NCI-H748 treated with DMSO at 0.1 percent for 48 hours (cell line): Measurements from ENCODE around the gene TSC2.

Experiments used
- DNase-seq: peaks from one replicate; lab custom pipeline; 2025; lab: John Stamatoyannopoulos, UW

The TSC2 gene

DNA sequence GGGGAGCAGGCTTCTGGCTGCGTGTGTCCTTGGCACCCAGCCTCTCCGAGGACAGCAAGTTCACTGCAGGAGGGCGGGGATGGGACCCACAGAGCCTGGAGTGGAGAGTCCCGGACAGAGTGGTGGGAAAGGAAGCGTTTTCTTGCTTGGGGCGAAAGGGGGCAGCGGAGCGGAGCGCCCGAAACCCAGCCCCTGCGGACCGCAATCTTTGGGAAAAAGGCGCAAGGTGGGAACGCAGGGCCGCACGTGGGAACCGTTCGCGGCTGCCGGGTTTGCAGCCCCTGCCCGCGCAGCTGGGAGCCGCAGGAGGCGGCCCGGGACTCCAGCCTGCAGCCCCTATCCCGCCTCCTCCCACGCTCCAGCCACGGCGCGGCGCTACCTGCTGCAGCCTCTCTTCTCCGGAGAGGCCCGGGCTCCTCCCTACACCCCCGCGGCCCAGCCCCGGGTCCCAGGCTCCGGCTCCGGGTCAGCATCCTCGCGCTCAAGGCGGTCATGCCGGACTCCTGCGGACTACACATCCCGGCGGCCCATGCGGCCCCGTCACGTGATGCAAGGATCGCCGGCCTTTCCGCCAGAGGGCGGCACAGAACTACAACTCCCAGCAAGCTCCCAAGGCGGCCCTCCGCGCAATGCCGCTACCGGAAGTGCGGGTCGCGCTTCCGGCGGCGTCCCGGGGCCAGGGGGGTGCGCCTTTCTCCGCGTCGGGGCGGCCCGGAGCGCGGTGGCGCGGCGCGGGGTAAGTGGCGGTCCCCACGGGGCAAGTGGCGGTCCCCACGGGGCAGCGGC is at the start of gene TSC2, which contains the start of gene NTHL1:
TSS of gene TSC2 (plus strand) at position 656 of the 786 bp plus-strand sequence. CDS start 631 bp downstream, outside the sequence.
TSS of gene NTHL1 (minus strand) at position 505 of the 786 bp plus-strand sequence. CDS start at position 494, 11 bp downstream.
- DNase-seq: peak; percentile 75

DNA sequence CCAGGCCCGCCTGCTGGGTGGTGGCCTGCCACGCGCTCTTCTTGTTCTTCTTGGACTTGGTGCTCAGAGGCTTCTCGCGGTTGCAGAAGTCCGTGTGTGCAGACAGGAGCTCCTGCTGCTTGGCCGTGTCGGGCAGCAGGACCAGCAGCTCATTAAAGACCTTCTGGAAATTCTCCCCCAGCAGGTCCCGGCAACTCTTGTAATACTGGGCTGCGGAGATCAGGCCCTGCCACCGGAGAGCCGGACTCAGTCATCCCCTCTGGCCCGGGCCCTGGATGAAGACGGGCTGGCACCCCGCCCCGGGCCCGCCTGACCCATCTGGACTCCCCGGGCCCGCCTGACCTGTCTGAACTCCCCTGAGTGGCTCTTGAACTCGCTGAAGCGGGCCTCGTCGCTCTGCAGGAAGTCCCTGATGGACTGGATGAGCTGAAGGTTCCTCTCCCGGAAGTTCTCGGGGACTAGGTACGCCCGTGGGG is 49.4 kb upstream of the TSC2 start:
- DNase-seq: no peak

DNA sequence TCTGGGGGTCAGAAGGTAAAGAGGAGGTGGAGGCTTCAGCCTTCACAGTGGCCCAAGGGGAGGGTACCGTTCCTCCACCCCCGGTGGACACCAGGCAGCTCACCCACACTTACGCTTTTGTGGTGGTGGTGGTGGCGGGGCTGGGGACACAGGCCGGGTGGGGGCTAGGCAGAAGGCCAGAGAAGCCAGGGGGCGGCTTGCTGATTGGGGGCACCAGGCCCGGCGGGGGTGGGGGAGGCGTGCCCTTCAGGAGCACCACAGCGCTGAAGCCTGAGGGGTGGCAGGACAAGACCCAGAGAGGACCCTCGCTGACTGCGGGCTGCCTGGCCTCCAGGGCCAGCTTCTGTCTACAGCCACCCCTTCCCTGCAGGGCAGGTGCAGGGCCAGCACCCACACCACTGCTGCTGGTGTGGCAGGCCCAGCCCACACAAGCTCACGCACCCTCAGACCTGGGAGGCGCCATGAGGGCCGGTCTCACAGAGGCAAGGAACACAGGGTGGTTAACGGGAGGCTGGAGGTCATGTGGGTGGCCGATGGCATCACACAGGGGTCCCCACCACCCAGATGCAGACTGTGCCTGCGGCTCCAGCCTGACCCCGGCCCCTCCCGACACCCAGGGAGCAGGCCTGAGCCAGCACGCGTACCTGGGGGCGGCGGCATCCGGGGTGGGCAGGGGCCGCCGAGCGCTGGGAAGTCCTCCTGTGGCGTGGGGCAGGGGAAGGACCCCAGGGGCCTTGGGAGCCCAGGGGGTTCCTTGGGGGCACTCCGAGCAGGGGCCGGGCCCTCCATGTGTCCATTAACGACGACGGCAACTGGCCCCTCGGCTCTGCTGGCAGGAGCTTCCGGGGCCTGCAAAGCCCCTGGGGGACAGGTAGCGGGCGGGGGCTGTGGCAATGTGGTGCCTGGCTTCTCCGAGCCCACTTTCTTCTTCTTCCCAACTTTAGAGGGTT is 48.7 kb upstream of the TSC2 start:
- DNase-seq: no peak

DNA sequence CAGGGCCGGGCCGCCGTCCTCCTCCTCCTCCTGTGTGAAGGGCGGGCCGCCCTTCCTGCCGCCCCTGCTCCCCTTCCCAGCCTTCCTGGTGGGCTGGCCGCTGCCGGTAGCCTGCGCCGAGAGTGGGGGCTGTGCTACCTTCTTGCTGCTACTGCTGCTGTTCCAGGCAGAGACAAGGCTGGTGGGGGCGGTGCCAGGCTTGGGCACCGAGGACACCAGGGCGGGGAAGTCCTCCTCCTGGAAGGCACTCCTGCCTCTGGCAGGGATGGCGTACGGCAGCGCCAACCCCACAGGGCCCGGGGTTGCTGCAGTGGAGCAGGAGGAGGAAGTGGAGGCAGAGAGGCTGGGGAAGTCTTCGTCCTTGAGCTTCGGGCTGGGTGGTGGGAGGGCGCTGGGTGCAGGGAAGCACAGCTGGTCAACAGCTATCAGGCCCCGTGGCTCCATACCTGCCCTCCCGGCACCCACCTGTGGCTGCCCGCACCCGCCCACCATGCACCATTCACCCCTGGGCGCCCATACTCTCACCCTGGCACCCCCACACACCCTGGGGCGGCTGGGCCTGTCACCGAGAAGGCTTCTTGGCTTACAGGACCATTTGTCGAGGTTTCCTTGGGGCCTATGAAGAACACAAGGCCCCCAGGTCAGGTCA is 47.8 kb upstream of the TSC2 start:
- DNase-seq: no peak

DNA sequence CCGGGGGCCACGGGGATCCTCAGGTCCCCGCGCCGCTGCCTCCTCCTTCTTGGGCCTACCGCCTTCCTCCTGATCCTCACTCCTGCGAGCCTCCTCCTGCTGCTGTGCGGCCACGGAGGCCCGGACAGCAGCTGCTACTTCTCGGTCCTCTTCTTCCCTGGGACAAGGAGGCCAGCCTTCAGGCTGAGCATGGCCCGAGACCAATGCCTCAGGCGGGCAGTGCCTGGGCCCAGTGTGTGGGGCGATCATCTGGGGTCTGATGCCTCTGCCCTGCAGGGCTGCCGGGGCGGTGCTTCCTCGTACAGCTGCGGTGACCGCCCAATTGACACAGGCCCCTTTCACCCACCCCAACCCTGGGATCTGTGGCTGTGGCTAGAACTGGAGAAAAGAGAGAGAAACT is 46.8 kb upstream of the TSC2 start:
- no peak for DNase-seq

DNA sequence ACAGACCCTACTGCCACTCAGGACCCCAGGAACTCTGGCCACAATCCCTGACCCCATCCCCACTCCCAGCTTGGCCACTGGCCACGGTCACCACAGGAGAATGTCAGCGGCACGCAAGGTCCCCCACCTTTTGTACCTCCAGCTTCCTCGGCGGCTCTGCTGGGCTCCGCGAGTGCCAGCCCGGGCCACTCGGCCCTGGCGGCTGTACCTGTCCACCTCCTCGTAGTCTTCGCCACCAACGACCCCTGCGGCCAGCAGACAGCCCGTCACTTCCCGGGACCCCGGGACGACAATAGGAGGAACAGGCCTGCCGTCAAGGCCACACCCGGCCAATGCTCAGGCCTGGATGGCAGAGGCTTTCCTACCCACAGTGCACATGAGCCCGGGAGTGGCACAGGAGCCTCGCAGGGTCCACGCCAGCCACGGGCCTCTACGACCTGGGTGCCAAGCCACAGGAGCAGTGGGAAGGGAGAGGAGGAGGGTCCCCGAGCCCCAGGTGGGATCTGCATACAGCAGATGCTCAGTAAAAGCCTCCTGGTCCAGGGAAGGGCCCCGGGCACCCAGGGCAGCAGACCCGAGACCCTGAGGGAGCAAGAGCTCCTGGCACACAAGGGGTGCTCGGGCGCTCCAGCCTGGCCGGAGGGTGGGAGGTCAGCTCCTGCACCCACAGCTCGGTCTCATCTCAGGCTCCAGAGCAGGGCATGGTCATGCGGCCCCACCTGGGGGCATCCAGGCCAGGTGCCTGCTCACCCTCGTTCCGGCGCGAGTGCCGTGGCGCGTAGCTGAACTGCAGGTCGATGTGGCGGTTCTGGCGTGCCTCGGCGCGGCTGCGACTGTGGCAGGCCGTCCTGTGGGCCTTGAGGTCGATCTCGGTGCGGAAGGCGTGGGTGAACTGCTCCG is 46.1 kb upstream of the TSC2 start:
- no peak for DNase-seq

DNA sequence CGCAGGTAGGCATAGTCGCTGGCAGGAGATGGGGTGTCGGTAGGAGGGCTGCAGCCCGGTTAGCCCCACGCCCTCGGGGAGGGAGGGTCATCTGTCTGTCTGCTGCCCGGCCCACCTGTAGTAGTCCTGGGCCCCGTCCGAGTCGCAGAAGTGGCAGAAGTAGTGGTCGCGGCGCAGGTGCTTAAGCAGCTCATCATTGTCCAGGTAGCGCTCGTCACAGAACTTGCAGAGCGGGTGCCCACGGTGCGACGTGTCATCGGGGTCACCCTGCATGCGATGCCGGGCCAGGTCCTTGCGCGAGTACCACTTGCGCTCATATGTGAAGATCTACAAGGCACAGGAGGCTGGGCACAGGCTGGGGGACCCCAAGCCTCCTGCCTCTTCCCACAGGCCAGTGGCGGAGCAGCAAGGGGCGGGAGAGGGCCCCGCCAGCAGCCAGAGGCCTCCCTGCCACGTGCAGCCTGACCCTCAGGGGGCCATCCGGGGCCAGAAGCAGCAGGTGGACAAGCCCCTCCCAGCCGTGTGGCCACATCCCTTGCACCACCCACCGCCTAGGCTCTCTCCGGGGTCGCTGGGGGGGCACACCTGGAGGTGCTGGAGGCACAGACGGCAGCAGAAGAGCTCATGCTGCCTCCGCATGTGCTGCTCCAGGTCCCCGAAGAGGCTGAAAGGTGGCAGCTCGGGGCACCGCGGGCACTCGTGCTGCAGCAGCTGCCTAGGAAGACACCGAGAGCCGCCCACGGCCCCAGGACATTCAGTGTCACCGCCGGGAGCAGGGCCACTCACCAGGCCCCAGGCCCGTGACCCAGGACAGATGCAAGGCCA is 45.2 kb upstream of the TSC2 start:
- DNase-seq: no peak

DNA sequence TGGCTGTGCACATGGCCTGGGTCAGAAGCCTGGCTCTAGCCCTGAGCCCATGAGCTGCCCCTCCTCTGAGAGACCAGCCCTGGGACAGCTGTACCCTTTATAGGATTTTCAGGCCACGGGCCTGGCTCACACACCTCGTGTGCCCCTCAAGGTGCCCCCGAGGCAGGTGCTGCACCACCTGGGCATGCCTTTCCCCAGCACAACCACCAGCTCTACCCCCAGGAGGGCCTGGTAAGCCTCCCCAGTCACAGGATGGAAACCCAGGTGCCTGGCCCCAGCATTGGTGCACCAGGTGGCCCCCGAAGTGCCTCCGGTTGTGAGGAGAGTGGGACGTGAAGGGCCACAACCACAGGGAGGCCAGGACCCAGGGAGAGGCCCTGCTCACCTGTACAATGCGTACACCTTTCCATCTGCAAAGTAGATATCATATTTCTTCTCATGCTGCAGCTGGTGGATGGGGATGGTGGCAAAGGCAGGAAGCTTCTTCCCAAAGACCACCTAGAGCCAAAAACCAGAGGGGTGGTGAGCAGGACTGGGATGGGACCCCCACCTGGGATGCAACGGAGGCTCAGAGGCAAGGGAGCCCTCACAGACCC is 44.5 kb upstream of the TSC2 start:
- DNase-seq: no peak

DNA sequence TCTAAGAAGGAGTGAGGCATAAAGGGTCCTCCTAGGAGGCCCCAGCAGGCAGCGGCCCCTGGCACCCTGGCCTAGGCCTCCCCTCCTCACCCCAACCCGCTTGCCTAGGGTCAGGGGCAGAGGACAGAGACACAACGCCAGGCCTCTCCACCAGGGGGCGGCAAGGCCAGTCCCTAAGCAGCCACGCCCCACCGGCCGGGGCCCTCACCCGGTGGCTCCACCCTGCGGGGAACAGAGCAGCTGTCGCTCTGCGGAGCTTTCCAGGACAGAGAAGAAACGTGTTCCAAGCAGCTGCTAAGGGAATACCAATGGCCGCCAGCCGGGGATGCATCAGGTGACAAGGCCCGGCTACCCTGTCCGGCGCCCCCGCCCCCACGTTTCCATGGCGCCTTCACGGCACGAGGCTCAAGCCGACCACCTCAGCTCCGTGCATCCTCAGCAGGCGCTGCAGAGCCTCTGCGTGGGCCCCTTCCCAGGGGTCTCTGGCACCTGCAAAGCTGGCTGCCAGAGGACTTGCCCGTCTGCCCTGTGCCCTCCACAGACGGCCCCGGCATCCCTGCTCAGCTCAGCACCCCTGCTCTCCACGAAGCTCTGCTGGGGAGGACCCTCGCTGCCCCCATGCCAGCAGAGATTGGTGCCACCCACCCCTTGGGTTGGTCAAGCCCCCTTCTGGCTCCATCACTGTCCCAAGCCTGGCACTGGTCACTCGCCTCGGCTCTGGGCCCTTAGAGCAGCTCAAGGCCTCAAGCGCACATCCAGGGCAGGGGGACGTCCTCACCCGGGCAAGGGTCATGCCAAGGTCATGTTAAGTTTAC is 43.8 kb upstream of the TSC2 start:
- DNase-seq: peak; percentile 46

DNA sequence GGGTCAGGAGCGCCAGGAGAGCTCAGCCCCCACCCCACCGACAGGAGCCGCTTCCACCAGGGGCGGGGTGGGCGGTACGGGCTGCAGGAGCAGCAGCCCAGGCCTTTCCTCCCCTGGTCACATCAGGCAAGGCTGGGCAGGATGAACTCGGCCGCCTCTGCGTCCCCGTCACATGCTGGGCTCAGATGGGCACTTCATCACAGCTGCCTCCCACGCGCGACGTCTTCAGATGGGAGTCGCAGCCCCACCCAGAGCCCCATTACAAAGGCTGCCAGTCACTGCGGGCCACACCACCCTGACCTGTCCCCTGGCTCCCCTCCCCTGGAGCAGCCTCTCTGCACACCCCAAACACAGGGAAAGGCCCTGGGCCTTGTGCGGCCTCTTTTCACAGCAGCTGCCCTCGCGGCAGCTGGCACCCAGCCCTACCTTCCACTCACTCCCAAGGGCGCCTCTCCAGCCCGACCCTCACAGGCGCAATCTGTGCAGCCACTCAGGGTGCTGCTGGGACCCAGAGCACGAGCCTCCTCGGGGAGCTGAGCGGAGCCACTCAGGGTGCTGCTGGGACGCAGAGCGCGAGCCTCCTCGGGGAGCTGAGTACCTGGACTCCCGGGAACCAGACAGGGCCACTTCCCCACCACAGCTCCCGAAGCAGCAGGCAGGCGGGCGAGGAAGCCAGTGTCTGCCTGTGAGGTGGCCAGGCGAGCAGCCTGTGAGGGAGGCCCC is 42.8 kb upstream of the TSC2 start:
- DNase-seq: no peak

DNA sequence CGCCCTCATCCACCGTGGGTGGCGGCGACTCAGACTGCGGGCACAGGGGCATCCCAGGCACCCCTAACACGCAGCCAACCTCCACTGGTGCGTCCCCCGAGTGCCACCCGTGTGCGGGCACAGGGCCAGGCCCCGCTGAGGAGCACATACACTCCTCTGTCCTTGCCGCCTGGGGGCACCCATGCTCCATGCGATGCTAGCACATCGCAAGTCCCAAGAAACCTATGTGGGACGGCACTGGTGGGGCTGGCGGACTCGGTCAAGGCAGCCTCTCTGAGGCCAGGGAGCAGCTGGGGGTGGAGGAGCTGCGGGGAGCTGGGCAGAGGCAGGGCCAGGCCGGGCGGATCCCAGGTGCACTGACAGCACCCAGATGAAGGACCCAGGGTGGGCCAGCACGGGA is 42.1 kb upstream of the TSC2 start:
- no peak for DNase-seq

DNA sequence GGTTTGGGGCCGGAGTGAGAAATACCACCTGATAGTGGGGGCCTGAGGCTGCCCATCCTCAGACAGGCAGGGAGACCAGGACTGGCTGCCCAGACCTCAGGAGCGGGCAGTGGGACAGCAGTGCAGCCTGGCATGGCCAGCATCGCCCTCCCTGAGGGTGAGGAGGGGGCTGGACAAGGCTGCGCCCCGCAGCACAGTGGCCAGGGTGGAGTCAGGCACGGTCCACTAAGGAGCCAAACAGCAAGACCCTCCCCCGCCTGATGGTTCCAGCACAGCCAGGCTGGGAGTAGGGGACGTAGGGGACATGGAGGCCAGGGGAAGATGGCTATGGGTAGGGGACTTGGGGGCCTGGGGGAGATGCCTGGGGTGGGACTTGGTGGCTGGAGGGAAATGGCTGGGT is 41.5 kb upstream of the TSC2 start:
- no peak for DNase-seq

DNA sequence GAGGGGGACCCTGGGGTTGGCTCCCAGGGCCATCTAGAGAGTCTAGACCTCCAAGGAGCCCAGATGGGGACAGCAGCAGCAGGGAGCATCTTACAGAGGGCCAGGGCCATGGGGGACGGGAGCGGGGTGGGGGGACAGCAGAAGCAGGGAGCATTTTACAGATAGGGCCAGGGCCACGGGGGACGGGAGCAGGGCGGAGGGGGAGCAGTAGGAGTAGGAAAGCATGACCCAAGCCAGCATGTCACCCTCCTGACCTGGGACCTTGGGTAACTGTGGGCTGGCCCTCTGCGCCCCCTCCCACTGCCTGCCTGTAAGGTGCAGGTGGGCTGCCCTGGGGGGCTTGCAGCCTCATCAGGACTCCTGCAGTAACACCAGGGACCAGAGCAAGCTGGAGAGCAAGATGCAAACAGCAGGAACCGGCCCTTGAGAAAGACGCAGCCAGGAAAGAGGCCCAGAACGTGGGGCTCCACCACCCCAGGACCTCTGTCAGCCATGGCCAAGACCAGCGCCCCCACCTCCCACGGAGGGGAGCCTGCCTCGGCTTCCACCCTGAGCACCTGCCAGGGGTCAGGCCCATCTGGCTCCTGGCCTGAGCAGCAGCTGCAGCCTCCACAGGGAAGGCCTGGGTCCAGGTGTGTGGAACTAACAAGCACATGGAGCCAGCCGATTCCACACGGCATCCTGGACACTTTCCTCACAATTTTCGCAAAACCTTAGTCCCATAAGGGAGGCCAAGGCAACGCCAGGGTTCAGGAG is 40.5 kb upstream of the TSC2 start:
- DNase-seq: no peak

DNA sequence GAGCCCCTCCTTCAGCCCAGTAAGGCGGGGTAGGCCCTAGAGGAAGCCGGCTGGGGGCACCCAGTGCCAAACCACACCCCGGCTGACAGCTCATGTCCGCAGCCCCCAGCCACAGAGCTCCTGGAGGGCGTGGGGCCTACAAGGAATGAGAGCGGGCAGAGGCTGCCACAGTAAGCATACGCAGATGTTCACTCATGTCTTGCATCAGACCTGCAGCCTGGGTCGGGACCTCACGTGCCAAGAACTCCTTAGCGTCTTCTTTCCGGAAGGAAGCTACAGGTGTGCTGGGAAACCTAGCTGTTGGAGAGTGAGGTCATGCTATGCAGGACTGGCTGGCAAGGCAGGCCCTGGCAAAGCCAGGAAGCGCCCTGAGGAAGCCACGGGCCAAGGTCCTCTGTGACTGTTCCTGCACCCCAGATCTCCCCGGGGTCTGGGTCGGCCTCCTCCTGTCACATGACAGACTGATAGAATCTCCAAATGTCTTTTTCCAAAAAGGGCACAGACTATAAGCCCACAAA is 39.7 kb upstream of the TSC2 start:
- DNase-seq: no peak

DNA sequence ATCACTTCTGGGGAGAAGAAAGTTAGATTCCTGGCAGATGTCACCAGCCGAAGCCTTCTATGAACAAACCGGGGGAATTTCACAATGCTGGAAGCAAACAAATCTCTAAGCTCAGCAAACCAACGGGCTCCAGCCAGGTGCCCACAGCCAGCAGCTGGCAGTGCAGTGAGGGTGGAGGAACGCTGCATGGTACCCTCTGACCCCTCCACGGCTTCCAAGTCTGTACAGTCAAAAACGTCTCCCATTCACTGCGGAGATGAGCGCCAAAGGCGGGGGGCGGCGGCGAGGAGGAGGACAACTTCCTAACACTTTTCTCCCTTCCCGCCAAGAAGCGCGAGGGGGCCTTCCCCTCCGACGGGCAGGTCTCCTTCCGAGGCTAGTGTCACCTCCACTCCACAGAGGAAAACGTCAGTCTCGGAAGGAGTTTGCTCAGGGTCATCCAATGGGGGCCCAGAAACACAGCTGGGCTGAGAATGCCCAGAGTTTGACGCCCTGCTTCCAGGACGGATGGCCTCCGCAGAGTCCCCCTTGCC is 39.1 kb upstream of the TSC2 start:
- DNase-seq: no peak

DNA sequence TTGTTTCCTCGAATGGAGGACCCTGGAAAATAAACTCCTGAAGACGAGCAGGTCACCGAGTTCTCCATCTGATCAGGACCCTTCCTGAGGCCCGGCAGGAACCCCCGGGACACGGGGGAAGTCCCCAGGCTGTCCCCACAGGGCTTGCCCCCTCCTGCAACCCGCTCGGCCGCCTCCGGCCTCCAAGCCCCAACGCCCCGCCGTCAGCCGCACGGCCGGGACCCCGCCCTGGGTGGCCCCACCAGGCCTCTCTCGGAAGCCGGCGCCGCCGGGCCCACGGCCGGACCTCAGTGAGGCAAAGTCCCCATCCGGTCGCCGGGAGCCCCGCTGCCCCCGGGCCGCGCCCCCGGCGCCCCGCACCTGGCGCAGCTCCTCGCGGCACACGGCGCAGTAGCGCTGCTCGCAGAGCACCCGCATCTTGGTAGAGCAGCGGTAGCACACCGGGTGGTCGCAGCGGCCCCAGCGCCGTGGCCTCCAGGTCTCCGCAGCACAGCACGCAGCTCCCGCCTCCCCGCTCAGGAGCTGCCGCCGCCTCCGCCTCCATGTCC is 38.5 kb upstream of the TSC2 start:
- DNase-seq: no peak
